Body of pancreas (tissue), 4 donors: ENCODE measurements around the gene SMIM17.

Experiments used
- POLR2A ChIP-seq, 3 donors: fragments of 450-650 bp; IDR thresholded peaks; one replicate each; pipeline ENCODE4 v1.6.1; 2016; ENCODE audit warnings: antibody characterized with exemption in 3 of 3, mild to moderate bottlenecking in 2 of 3
- TF ChIP-seq, protein P1 (sequence below), 7 experiments: fragments of 450-650 bp in 4 of 7; fragments of 200-600 bp in 3 of 7; sonication (generic) in 3 of 7; IDR thresholded peaks; one replicate each; pipeline ENCODE4 v1.5.1; 2016 to 2019; ENCODE audit warnings: antibody characterized with exemption in 7 of 7

DNA sequence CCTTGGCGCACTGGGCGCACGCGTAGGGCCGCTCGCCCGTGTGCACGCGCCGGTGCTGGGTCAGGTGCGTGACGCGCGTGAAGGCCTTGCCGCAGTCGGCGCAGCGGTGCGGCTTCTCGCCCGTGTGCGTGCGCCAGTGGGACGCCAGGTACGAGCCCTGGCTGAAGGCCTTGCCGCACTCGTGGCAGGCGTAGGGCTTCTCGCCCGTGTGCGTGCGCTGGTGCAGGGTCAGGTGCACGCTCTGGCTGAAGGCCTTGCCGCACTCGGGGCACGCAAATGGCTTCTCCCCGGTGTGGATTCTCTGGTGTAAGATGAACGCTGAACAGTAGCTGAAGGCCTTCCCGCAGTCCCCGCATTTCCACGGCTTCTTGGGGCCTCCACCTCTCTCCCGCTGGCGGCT lies 21.6 kb downstream of the SMIM17 start:
- TF ChIP-seq, protein P1, sequence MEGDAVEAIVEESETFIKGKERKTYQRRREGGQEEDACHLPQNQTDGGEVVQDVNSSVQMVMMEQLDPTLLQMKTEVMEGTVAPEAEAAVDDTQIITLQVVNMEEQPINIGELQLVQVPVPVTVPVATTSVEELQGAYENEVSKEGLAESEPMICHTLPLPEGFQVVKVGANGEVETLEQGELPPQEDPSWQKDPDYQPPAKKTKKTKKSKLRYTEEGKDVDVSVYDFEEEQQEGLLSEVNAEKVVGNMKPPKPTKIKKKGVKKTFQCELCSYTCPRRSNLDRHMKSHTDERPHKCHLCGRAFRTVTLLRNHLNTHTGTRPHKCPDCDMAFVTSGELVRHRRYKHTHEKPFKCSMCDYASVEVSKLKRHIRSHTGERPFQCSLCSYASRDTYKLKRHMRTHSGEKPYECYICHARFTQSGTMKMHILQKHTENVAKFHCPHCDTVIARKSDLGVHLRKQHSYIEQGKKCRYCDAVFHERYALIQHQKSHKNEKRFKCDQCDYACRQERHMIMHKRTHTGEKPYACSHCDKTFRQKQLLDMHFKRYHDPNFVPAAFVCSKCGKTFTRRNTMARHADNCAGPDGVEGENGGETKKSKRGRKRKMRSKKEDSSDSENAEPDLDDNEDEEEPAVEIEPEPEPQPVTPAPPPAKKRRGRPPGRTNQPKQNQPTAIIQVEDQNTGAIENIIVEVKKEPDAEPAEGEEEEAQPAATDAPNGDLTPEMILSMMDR (IDR thresholded peaks at IDR 0.05) = no peak
- no peak for TF ChIP-seq POLR2A (IDR thresholded peaks at IDR 0.05)
